ENCODE data around the gene DGKG. TPM values are rescaled to one million over a fixed set of nuclear protein-coding genes. Genes with fewer than 3 reads are reported as not detected.
A peak's percentile ranks its signal among the peaks of the same experiment; 100 is the strongest.

DGKG gene
- total and polyA plus RNA-seq, 10 of the 15 experiments (the other 5 are each of a cell fraction or from before 2014, with no cell fraction given), result 0.39 to 6.2 (median 4.7) TPM

GRCh38 chr3:186340204-186340603, 21.8 kb downstream of the DGKG start:
- no peak overlapping the region for H3K4me2 ChIP-seq (ENCODE audit: control insufficient read depth, insufficient read depth)
- H3K79me2 ChIP-seq (ENCODE audit: control insufficient read depth, insufficient read depth, low read length), result no peaks in the 10 kb centered on the region
- intact Hi-C loops (cut with micrococcal nuclease; ENCODE audit: unreplicated experiment), result no loop called here

More at GRCh38 chr3:186340204-186340603, 21.8 kb downstream of the DGKG start:
- ChIA-PET SMC1A (ENCODE audit: uncharacterized antibody, unreplicated experiment) (interaction anchor here (1.4 kb wide), 1 partner anchor 199 kb away, joined by 3 read pairs; no protein-coding TSS in a partner anchor), RAD21 (ENCODE audit: unreplicated experiment) (interaction anchor here (1.7 kb wide), 1 partner anchor 200 kb away, joined by 7 read pairs; no protein-coding TSS in a partner anchor), POLR2A (no interaction called here), CTCF (interaction anchor here (2.4 kb wide), 1 partner anchor 199 kb away, joined by 16 read pairs; no protein-coding TSS in a partner anchor)
- Histone ChIP-seq H3K27ac (ENCODE audit: control insufficient read depth, insufficient read depth) (no peak overlapping the region), H3K36me3 (ENCODE audit: control insufficient read depth in 2 of 2, insufficient read depth in 2 of 2, low read length in 1 of 2) (no peaks in the 10 kb centered on the region), H3K4me3 (no peak overlapping the region), H3K27me3 (replicated peaks in 1 of 2; ENCODE audit: control insufficient read depth in 2 of 2, insufficient read depth in 2 of 2, low read length in 1 of 2) (peaks cover 0 to 2% of the 10 kb centered on the region in 2 experiments; a peak in 2 of 4 replicates), H3K9me3 (replicated peaks; ENCODE audit: control insufficient read depth, insufficient read depth, low read length) (no peaks in the 10 kb centered on the region), H3K9ac (ENCODE audit: control insufficient read depth, insufficient read depth, low read length) (no peak overlapping the region), H2AFZ (ENCODE audit: control insufficient read depth, low read depth, low read length) (no peak overlapping the region), H3K4me1 (ENCODE audit: control insufficient read depth, insufficient read depth, low read length) (peaks cover 7% of the 10 kb centered on the region), H4K20me1 (ENCODE audit: control insufficient read depth, insufficient read depth) (no peaks in the 10 kb centered on the region)
- in situ Hi-C loops (cut with MboI), result no loop called here
- DNase-seq (ENCODE audit: low read depth, low spot score), result no peak
- no TSS peak for BruUV-seq (replicated peaks)
- peak; percentile 34; the same call in 1 of the 3 replicates for ATAC-seq
- no peak for TF ChIP-seq IRF4 (IDR thresholded peaks at IDR 0.05; ENCODE audit: low read depth, low read length)
- TF ChIP-seq ZNF274 (IDR thresholded peaks at IDR 0.05; ENCODE audit: insufficient read depth, insufficient read length), result no peak
- no peak for TF ChIP-seq TCF7 (IDR thresholded peaks at IDR 0.05; ENCODE audit: borderline replicate concordance)
- TF ChIP-seq FOXK2 (IDR thresholded peaks at IDR 0.05), result no peak
- TF ChIP-seq MAX (IDR thresholded peaks at IDR 0.05; ENCODE audit: low read depth, low read length), result no peak
- TF ChIP-seq MXI1 (IDR thresholded peaks at IDR 0.05; ENCODE audit: low read depth, low read length), result no peak
- no peak for TF ChIP-seq PML (IDR thresholded peaks at IDR 0.05; ENCODE audit: low read length)
- TF ChIP-seq SMAD5 (IDR thresholded peaks at IDR 0.05; ENCODE audit: low read depth), result no peak
- TF ChIP-seq MTA2 (IDR thresholded peaks at IDR 0.05; ENCODE audit: low read depth), result no peak
- no peak for TF ChIP-seq SP1 (IDR thresholded peaks at IDR 0.05; ENCODE audit: low read depth, low read length)
- TF ChIP-seq ZNF207 (IDR thresholded peaks at IDR 0.05; ENCODE audit: borderline replicate concordance), result no peak
- no peak for TF ChIP-seq RBBP5 (conservative IDR thresholded peaks at IDR 0.05)
- TF ChIP-seq GATAD2B (conservative IDR thresholded peaks at IDR 0.05; ENCODE audit: low read depth), result no peak
- TF ChIP-seq RAD51 (IDR thresholded peaks at IDR 0.05), result no peak
- no peak for TF ChIP-seq EED (IDR thresholded peaks at IDR 0.05; ENCODE audit: low read depth)
- no peak for TF ChIP-seq EGR1 (IDR thresholded peaks at IDR 0.05; ENCODE audit: borderline replicate concordance in 1 of 2, low read depth in 2 of 2, low read length in 2 of 2)
- no peak for TF ChIP-seq ZZZ3 (IDR thresholded peaks at IDR 0.05; ENCODE audit: control insufficient read depth, insufficient read length, low read depth)
- no peak for TF ChIP-seq CREB1 (IDR thresholded peaks at IDR 0.05; ENCODE audit: low read depth)
- no peak for FAIRE-seq
